Epithelial cell of prostate (primary cell): ENCODE measurements around the gene GNG13.
"Not testable (repeated sequence)": the region's sequence is repeated elsewhere in the genome, so short reads cannot be mapped to it uniquely, and the experiment has no call there.

Experiments
- DNase-seq: peaks from one replicate; pipeline ENCODE4 v3.0.0-alpha.2; 2011; ENCODE audit warnings: low read depth, low spot score
- H3K27ac ChIP-seq: fragments of 450-650 bp; 2 replicates; pipeline ENCODE4 v1.5.1; 2017; ENCODE audit warnings: mild to moderate bottlenecking

The GNG13 gene

DNA sequence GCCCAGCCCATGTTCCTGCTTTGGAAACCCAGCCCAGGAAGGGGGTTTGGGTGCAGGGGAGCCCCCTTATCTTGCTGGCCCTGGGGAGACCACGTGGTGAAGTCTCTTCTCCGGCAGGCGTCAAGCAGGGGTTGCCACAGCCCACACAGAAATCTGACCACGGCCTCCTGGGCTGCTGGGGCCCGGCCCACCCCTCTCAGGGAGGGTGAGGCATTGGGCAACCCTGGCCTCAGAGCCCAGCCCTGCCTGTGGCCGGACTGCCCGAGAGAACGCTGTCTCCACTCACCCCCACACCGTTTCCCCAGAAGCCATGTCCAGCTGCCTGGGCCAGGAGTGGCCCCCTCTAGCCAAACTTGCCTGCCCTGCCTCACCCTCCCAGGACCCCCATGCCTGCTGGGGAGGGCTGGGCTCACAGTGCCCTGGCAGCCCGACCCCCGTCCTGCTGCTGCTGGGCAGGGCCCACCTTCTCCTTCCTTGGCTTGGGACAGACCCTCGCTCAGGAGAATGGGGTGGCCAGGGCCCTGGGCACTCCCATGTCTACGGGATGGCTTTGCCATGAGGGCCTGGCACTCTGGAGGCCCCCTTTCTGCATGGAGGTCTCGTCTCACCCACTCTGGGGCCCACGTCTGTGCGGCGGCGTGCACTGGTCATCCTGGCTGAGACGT, 19.1 kb downstream of the GNG13 start:
- DNase-seq, result no peak
- no peak overlapping the region for H3K27ac ChIP-seq

DNA sequence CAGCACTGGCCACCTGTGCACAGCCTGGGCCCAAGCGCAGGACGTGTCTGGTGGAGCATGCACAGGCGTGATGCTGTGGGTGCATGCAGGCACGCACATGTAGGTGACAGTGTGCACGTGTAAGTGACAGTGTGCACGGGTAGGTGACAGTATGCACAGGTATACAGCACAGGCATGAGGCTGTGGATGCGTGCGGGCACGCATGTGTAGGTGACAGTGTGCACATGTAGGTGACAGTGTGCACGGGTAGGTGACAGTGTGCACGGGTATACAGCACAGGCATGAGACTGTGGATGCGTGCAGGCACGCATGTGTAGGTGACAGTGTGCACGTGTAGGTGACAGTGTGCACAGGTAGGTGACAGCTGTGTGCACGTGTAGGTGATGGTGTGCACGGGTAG, 20.2 kb downstream of the GNG13 start:
- H3K27ac ChIP-seq, result no peak overlapping the region
- no peak for DNase-seq

DNA sequence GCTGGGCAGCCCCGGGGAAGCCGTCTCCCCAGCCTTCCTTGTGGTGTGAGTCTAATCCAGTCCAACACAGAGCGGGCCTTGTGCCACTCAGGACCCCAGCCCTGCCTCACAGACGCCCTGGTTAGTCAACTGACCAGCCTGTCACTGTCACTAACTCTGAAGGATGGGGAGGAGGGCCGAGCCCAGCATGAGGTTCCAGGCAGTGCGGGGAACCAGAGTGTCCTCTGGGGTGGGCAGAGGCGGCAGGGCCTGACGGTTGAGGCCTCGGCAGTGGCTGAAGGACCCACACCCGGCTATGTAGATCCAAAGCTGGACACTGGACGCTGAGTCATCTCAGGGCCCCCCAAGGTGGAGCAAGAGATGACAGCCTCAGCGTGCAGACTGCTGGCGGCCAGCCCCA, 21.0 kb downstream of the GNG13 start:
- no peak overlapping the region for H3K27ac ChIP-seq

DNA sequence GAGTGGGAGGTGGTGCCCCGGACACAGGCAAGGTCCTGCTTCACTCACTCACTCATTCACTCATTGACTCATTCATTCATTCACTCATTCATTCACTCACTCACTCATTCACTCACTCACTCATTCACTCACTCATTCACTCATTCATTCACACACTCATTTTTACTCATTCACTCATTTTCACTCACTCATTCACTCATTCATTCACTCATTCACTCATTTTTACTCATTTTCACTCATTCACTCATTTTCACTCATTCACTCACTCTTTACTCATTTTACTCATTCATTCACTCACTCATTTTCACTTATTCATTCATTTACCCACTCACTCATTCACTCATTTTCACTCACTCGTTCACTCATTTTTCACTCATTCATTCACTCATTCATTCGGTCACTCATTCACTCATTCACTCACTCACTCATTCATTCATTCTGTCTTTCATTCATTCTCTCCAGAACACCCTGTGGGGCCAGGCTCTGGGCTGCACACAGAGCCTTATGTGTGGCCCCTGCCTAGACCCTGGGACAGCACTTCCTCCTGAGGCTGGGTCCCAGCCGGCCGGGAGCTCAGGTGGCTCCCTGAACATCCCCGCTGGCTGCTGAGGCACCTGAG, 21.5 kb downstream of the GNG13 start:
- no peak for DNase-seq
- no peak overlapping the region for H3K27ac ChIP-seq

More for the DNA sequence above, 21.0 kb downstream of the GNG13 start:
- DNase-seq, result no peak

DNA sequence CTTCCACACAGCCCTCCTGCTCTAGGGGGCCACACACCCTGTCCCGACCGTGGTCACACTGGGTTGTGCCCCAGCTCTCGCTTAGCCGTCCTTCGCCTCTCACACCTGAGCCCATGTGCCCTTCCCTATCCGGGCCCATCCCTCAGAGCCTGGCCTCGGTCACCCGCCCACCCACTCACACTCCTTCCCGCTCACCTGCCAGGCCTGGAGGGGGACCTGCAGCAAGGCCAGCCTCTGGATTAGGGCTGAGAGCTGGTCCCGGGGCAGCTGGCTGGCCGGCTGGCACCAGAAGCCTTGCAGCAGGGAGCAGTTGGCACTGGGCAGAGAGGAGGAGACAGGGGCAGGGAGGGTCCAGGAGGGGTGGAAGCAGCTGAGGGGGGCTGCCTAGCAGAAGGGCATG, 22.1 kb downstream of the GNG13 start:
- DNase-seq, result no peak

DNA sequence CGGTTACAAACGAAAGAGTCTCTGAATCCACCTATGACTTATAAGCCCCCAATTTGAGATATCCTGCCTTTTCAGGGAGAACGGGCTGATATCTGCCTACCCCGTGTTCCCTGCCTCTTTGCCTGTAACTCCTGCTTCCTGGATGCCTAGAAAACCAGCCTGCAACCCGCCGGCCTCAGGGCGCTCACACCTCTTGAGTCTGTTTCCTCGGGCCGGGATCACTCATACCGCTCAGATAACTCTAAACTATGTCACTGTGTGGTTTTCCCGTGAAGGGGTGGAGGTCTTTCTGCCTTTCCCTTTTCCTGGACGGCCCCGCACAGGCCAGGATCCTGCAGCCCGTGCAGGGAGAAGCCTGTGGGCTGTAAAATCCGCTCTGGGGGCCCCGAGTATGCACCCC, 22.7 kb downstream of the GNG13 start:
- DNase-seq, result no peak
- H3K27ac ChIP-seq, result no peak overlapping the region

More for the DNA sequence above, 22.1 kb downstream of the GNG13 start:
- H3K27ac ChIP-seq, result no peak overlapping the region

DNA sequence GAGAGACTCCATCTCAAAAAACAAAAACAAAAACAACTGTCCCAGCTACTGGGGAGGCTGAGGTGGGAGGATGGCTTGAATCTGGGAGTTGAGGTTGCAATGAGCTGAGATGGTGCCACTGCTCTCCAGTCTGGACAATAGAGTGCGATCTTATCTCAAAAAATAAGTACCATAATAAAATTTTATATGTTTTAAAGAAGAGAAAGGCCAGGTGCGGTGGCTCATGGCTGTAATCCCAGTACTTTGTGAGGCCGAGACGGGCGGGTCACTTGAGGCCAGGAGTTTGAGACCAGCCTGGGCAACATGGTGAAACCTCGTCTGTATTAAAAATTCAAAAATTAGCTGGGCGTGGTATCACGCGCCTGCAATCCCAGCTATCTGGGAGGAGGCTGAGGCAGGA, 23.7 kb downstream of the GNG13 start:
- no peak for DNase-seq
- no peak overlapping the region for H3K27ac ChIP-seq

DNA sequence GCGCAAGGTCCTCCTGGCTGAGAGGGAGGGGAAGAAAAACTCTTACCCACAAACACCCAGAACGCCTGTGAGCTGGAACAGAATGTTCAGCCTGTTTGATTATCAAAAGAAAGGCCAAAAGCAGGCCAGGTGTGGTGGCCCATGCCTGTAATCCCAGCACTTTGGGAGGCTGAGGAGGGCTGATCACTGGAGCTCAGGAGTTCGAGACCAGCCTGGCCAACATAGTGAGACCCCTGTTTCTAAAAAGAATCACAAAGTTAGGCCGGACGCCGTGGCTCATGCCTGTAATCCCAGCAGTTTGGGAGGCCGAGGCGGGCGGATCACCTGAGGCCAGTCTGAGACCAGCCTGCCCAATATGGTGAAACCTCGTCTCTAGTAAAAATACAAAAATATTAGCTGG, 24.2 kb downstream of the GNG13 start:
- H3K27ac ChIP-seq, DNase-seq: not testable (repeated sequence)

DNA sequence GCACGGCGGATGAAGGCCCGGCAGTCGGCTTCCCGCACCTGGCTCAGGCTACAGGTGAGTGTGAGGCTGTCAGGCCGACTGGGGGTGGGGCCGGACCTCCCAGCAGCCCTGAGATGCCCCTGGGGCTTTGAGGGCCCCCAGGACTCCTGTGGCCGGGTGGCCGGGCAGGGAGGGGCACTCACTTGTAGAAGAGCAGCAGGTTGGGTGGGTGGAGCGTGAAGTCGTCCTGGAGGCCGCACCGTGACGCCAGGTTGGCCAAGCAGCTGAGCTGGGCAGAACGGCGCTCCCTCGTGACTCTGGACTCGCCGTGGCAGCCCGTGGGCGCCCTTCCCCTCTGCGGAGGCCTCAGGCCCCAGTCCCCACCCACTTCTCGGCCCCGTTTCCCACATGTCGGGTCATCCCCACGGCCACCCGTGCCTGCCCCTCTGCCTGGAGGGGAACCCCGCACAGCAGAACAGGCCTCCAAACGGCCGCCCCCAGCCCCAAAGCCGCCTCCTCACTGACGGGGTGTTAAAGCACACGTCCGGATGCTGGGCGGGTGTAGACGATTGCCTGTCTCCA, 25.2 kb downstream of the GNG13 start:
- no peak for DNase-seq
- H3K27ac ChIP-seq, result no peak overlapping the region

DNA sequence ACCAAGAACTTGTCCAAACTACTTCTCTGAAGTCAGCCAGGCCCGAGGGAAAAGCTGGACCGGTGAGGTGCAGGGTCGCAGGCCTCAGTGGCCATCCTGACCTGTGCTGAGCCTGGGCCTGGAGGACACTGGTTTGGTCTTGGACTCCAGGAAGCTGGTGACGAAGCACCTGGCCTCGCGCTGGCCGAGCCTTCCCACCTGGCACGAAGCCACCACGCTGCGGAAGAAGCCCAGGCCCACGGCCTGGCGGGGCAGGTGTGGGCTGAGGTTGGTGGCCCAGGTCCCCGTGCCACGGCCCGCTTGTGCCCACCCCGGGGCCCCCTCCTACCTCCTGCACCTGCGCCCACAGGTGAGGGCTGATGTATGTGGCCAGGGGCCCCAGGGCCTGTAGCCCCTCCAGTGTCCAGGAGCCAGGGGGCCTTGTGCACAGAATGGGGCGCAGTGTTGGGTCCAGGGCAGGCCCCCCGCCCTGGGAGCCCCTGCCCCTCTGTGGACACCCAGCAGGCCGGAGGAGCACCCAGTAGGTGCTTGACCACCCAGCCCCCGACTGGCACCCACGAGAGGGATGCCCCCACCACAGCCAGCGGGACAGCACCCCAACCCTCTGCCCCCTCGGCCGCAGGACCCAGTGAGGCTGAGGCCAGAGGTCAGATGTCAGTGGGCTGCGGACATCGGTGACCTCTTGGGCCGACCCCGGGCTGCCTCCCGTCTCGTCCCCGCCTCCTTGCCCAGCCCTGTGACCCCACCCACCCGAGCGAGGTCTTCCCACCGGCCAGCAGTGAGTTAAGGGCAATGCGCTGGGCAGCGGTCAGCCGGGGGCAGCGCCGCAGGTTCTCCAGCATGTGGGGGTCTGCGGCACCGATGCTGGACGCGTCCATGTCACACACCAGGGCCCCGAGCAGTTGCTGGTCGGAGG, 26.2 kb downstream of the GNG13 start:
- no peak overlapping the region for H3K27ac ChIP-seq
- no peak for DNase-seq

DNA sequence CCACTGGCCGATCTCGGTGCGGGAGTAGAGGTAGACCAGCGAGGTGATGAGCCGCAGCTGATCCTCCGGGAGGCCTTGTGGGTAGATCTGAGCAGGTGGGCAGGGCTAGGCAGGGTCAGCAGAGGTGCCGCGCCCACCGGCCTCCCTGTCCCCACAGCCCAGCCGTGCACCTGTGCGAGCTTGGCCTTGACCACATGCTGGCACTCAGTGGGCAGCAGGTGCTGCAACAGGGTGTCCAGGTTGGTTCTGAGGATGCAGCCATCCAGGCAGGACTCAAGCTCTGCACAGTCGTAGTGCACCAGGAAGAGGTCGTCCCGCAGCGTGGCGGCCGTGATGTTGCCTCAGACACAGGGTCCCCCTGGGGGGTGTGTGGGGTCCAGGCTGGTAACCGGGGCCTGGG, 27.6 kb downstream of the GNG13 start:
- no peak overlapping the region for H3K27ac ChIP-seq
- no peak for DNase-seq

DNA sequence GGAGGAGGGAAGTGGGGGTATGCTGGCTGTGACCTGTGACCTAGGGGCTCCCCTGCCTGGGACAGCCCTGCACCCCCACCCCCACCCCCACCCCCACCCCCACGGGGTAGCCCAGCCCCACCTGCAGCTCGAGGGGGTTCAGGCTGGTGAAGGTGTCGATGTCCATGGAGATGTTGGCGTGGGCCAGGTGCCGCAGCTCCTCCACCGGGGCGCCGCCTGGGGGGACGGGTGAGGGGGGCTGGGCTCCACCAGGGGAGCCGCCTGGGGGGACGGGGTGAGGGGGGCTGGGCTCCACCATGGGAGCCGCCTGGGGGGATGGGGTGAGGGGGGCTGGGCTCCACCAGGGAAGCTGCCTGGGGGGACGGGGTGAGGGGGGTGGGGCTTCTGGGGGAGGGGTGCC, 30.1 kb downstream of the GNG13 start:
- no peak overlapping the region for H3K27ac ChIP-seq
- no peak for DNase-seq

DNA sequence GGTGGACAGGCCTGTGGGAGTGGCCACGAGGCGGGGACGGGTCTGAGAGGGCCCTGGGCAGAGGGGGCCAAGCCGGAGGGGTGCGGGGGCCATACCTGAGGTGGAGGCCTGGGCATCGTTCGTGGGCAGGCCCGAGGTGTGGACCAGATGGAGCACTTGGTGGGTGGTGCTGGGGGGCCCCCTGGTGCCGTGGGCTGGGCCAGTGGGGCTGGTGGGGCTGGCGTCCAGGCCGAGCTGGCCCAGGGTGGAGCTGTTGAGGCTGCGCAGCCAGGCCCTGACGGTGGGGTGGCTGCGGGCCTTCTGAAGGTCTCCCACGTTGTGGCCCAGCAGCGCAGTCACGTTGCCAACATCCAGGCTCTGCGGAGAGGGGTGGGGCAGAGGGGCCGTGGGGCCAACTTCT, 30.6 kb downstream of the GNG13 start:
- no peak for DNase-seq

DNA sequence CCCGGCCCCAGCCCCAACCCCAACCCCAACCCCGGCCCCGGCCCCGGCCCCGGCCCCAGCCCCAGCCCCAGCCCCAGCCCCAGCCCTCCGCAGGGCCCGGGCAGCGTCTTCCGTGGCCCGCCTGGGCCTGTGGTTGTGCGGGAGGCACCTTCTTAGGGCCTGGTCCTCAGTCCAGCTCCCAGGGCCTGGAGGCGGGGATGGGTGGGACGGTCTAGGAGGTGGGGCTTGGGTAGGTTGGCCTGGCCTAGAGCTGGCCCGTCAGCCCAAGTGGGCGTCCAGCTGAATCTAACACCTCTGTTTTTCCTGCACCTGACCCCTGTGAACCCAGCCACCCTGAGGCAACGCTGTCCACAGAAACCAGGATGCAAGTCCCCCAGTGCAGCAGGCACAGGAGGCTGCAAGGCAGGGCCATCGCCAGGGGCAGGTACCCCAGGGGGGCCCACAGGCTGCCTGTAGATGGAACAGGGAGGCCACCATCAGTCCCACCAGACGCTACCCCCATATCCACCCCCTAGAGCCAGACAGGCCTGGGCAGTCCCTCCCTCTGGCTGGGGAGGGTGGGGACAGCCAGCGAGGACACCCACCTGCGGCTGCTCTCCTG, 31.2 kb downstream of the GNG13 start:
- no peak for DNase-seq
- H3K27ac ChIP-seq, result no peak overlapping the region

More for the DNA sequence above, 30.6 kb downstream of the GNG13 start:
- H3K27ac ChIP-seq, result no peak overlapping the region

DNA sequence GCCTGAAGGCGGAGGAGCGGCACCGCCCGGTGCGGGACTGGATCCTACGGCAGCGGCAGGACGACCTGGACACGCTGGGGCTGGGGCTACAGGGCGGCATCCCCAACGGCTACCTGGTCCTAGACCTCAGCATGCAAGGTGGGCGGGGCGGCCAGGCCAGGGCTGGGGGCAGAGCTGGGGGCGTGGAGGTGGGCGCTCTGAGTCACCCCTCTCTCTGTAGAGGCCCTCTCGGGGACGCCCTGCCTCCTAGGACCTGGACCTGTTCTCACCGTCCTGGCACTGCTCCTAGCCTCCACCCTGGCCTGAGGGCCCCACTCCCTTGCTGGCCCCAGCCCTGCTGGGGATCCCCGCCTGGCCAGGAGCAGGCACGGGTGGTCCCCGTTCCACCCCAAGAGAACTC, 32.1 kb downstream of the GNG13 start:
- no peak for DNase-seq

DNA sequence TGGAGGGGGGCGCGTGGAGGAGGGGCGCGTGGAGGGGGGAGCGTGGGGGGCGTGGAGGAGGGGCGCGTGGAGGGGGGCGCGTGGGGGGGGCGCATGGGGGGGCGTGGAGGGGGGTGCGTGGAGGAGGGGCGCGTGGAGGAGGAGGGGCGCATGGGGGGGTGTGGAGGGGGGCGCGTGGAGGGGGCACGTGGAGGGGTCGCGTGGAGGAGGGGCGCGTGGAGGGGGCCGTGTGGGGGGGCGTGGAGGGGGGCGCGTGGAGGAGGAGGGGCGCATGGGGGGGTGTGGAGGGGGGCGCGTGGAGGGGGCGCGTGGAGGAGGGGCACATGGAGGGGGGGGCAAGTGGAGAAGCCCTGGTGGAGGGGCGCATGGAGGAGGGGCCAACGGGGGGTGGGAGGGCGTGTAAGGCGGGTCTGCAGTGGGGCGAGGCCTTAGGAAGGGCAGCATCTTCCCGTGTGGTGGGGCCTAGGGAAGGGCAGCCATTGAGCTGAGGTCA, 32.7 kb downstream of the GNG13 start:
- no peak overlapping the region for H3K27ac ChIP-seq
- no peak for DNase-seq

More for the DNA sequence above, 32.1 kb downstream of the GNG13 start:
- H3K27ac ChIP-seq, result no peak overlapping the region

DNA sequence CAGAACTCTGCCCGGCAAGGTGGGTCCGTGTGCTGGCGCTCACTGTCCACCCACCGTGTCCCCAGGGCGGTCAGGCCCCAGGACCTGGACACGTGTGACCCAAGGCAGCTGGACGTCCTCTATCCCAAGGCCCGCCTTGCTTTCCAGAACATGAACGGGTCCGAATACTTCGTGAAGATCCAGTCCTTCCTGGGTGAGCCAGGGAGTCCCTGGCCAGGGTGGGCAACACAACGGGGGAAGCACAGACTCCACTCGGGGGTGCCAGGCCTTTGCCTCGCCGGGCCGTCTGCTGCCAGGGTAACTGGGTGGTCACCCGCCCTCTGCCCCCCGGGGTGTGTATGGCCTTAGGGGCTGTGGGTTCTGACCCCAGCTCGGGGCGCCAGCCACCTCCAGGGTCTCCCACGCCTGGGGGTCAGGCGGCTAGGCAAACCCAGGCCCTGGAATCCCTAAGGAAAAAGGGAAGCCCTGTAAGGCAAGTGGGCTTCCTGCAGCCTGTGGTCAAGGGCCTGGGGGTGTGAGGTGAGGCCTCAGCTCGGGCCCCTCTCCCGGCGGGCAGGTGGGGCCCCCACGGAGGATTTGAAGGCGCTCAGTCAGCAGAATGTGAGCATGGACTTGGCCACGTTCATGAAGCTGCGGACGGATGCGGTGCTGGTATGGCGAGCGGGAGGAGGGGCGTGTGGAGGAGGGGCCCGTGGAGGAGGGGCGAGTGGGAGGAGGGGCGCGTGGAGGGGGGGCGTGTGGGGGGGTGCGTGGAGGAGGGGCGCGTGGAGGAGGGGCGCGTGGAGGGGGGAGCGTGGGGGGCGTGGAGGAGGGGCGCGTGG, 33.5 kb downstream of the GNG13 start:
- no peak for DNase-seq

DNA sequence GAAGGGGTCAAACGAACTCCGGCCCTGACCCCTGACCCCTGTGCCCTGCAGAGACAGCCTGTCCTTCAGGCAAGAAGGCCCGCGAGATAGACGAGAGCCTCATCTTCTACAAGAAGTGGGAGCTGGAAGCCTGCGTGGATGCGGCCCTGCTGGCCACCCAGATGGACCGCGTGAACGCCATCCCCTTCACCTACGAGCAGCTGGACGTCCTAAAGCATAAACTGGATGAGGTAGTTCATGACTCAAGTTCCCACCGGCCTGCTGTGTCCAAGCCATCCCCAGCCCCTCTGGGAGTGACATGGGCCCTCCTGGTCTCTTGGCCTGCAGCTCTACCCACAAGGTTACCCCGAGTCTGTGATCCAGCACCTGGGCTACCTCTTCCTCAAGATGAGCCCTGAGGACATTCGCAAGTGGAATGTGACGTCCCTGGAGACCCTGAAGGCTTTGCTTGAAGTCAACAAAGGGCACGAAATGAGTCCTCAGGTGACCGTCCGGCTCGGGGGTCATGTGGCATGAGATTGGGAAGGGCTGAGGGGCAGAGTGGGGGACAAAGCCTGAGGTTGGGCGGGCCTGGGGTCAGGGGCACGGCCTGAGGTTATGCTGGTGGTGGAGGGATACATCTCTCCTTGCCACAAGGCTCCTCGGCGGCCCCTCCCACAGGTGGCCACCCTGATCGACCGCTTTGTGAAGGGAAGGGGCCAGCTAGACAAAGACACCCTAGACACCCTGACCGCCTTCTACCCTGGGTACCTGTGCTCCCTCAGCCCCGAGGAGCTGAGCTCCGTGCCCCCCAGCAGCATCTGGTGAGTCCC, 34.3 kb downstream of the GNG13 start:
- H3K27ac ChIP-seq, result no peak overlapping the region
- DNase-seq, result no peak

More for the DNA sequence above, 33.5 kb downstream of the GNG13 start:
- H3K27ac ChIP-seq, result no peak overlapping the region

DNA sequence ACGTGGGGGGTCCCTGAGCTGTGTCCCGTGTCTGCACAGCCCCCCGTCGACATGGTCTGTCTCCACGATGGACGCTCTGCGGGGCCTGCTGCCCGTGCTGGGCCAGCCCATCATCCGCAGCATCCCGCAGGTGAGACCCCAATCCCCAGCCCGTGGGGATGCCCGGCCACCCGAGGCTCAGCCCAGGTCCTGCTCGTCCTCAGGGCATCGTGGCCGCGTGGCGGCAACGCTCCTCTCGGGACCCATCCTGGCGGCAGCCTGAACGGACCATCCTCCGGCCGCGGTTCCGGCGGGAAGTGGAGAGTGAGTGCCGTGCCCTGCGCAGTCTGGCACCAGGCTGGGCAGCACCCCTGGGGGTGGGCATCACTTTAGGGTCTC, 35.1 kb downstream of the GNG13 start:
- no peak overlapping the region for H3K27ac ChIP-seq

More for the DNA sequence above, 35.1 kb downstream of the GNG13 start:
- no peak for DNase-seq
